GM18951 (cell line): ENCODE measurements around the gene THOC7.

Experiments
- POLR2A ChIP-seq: IDR thresholded peaks from 4 replicates; pipeline ENCODE4 v1.6.1; 2011; ENCODE audit warnings: mild to moderate bottlenecking; ENCODE audit not compliant: insufficient read length, insufficient read depth; ENCODE audit errors: extremely low read depth
- in situ Hi-C: fragments of 300-500 bp; cut with MboI; formaldehyde crosslinking; loops from one replicate; pipeline ENCODE4 v1.12.0; 2022; ENCODE audit warnings: low sequenced_read_pairs, mixed read lengths, inconsistent platforms; ENCODE audit not compliant: unreplicated experiment

The THOC7 gene

DNA sequence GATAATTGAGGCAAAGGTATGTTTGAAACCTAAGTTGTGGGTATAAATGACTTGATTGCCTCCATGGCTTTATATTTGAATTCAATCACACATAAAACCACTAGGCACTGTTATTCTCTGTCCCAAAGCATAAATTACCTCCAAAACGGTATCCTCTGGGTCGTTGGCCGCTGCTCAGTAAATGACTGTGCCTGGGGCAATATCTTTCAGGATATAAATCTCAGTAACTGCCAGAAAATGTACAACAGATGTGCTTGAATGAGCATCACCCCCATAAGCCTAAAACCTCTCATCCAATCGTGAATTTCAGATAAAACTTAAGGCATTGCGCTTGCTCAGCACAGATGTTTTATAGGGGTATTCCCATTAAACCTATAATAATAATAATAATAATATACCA is 63.5 kb downstream of the THOC7 start:
- in situ Hi-C loops = no loop called here
- TF ChIP-seq POLR2A = no peak

- no peak for TF ChIP-seq POLR2A
- in situ Hi-C loops = no loop called here
Measured at GRCh38 chr3:63798949-63799348, 64.7 kb downstream of the THOC7 start.

- in situ Hi-C loops = no loop called here
- no peak for TF ChIP-seq POLR2A
Measured at GRCh38 chr3:63798544-63798943, 65.1 kb downstream of the THOC7 start.

GRCh38 chr3:63795438-63795837 is 68.2 kb downstream of the THOC7 start:
- no peak for TF ChIP-seq POLR2A
- in situ Hi-C loops = no loop called here

DNA sequence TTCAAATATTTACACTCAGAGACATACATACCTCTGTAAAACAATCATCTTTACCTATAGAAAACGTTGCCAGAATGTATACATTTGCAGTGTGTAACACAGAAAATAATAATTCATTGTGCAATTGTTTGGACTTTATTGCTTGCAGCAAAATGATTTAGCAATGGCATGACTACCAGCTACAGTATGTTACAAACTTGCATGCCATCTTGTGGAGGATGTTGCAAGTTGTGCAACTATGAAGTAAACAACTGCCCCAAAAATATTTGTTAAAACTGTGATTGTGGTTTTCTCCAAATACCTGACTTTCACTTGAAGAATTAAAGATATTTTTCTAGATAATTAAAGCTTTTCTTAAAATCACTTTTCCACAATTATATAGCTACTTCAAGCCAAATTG is 71.6 kb downstream of the THOC7 start:
- no peak for TF ChIP-seq POLR2A
- in situ Hi-C loops = no loop called here
